Gastroesophageal sphincter (tissue), 3 donors: ENCODE measurements around the gene STRBP.

Experiments
- CTCF ChIP-seq, 4 experiments: fragments of 200-600 bp in 2 of 4; fragments of 450-650 bp in 2 of 4; sonication (generic) in 1 of 4; IDR thresholded peaks; one replicate each; pipeline ENCODE4 v1.5.1; 2017 to 2019; ENCODE audit warnings: antibody characterized with exemption in 4 of 4, mild to moderate bottlenecking in 2 of 4, moderate library complexity in 2 of 4
- EP300 ChIP-seq: sonication (generic); formaldehyde crosslinking; IDR thresholded peaks from one replicate; pipeline ENCODE4 v1.6.1; 2017; ENCODE audit warnings: antibody characterized with exemption, mild to moderate bottlenecking
- POLR2A ChIP-seq, 2 donors: fragments of 450-650 bp; IDR thresholded peaks; one replicate each; pipeline ENCODE4 v1.6.1; 2017; ENCODE audit warnings: antibody characterized with exemption in 2 of 2, mild to moderate bottlenecking in 2 of 2, moderate library complexity in 1 of 2
- POLR2AphosphoS5 ChIP-seq: sonication (generic); formaldehyde crosslinking; IDR thresholded peaks from one replicate; pipeline ENCODE4 v1.6.1; 2017; ENCODE audit warnings: antibody characterized with exemption

GRCh38 chr9:123090198-123090896 lies 178.0 kb downstream of the STRBP start:
- TF ChIP-seq POLR2A (IDR thresholded peaks at IDR 0.05) (no peak), POLR2AphosphoS5 (no peak), CTCF (IDR thresholded peaks at IDR 0.05) (no peak), EP300 (no peak)
